Endometrial microvascular endothelial cells (primary cell): ENCODE measurements around the gene LITAF. TPM values are rescaled to one million over a fixed set of nuclear protein-coding genes. Genes with fewer than 3 reads are reported as not detected.

Experiments used
- in situ Hi-C: cut with HindIII; loops from 2 replicates; pipeline ENCODE4 v1.10.0; 2017; ENCODE audit warnings: low sequenced_read_pairs, low pct_unique_long_range_greater_than_20kb; ENCODE audit errors: inconsistent ontology term
- total RNA-seq: library from RNA; depleted of rRNA; stranded (reverse); fragments of >200 nt; gene quantifications from one replicate; pipeline ENCODE4 v1.2.3, GENCODE V29; 2015; ENCODE audit errors: inconsistent ontology term

LITAF gene
- total RNA-seq, 1 donor from 2014 or later, result 10.2 TPM

- in situ Hi-C loops, result no loop called here
Observed at GRCh38 chr16:11621920-11622651, 35.4 kb upstream of the LITAF start.

- in situ Hi-C loops, result no loop called here
Observed at GRCh38 chr16:11621539-11621919, 34.8 kb upstream of the LITAF start.

GRCh38 chr16:11620243-11621003 lies 33.7 kb upstream of the LITAF start:
- in situ Hi-C loops, result no loop called here

- in situ Hi-C loops, result no loop called here
Observed at GRCh38 chr16:11619327-11619851, 32.7 kb upstream of the LITAF start.

GRCh38 chr16:11618107-11618717 lies 31.5 kb upstream of the LITAF start:
- in situ Hi-C loops, result no loop called here

GRCh38 chr16:11615748-11616447 lies 29.2 kb upstream of the LITAF start:
- in situ Hi-C loops, result no loop called here

- in situ Hi-C loops, result no loop called here
Observed at GRCh38 chr16:11614587-11615175, 28.0 kb upstream of the LITAF start.

GRCh38 chr16:11613381-11614303 lies 26.9 kb upstream of the LITAF start:
- in situ Hi-C loops, result no loop called here

- in situ Hi-C loops, result no loop called here
Observed at GRCh38 chr16:11612665-11613025, 25.9 kb upstream of the LITAF start.

- in situ Hi-C loops, result no loop called here
Observed at GRCh38 chr16:11611871-11612664, 25.3 kb upstream of the LITAF start.

GRCh38 chr16:11610580-11610979 lies 23.9 kb upstream of the LITAF start:
- in situ Hi-C loops, result no loop called here

- in situ Hi-C loops, result no loop called here
Observed at GRCh38 chr16:11610121-11610505, 23.4 kb upstream of the LITAF start.

- in situ Hi-C loops, result no loop called here
Observed at GRCh38 chr16:11609474-11610120, 22.9 kb upstream of the LITAF start.

GRCh38 chr16:11605891-11606290 lies 19.2 kb upstream of the LITAF start:
- in situ Hi-C loops, result no loop called here

GRCh38 chr16:11605564-11605886 lies 18.8 kb upstream of the LITAF start:
- in situ Hi-C loops, result no loop called here

- in situ Hi-C loops, result no loop called here
Observed at GRCh38 chr16:11604783-11605563, 18.3 kb upstream of the LITAF start.
